A549 (cell line): Measurements from ENCODE around the gene MAGI2. TPM values are rescaled to one million over a fixed set of nuclear protein-coding genes. Genes with fewer than 3 reads are reported as not detected.

Experiments used
- ATAC-seq, 2 experiments: fragments of 200-7000 bp in 1 of 2; fragments of >200 bp in 1 of 2; cut with Nextera tagmentation in 1 of 2; cut with Tn5 transposase in 1 of 2; 3 replicates each; pipeline versions ENCODE4 v1.8.0 to v1.9.1; 2018 to 2020; ENCODE audit warnings: mild to moderate bottlenecking in 1 of 2, moderate library complexity in 1 of 2
- CTCF ChIA-PET: fragments of 300-600 bp; sonication (Branson Sonifier 250); formaldehyde crosslinking; extraction: SDS; loops from one replicate; lab custom pipeline; 2021; ENCODE audit warnings: antibody characterized with exemption, inconsistent platforms; lab: Yijun Ruan, JAX
- POLR2A ChIA-PET: fragments of 350-600 bp; formaldehyde crosslinking; extraction: SDS; loops from one replicate; lab custom pipeline; 2021; ENCODE audit warnings: antibody characterized with exemption, inconsistent platforms; lab: Yijun Ruan, JAX
- DNase-seq, 2 experiments: peaks; one replicate each; pipeline versions ENCODE4 v3.0.0 to v3.0.0-alpha.2; 2011 to 2016; ENCODE audit warnings: low read depth in 1 of 2, low spot score in 1 of 2
- FAIRE-seq: peaks from 2 replicates; lab custom pipeline; 2011; peaks lifted over from hg19 to GRCh38; lab: Jason Lieb, UNC
- H3K27ac ChIP-seq, 2 experiments: fragments of >200 bp; sonication (Bioruptor Twin); formaldehyde crosslinking; 3 replicates each; pipeline ENCODE4 v1.5.1; 2016 to 2017
- H3K4me1 ChIP-seq: fragments of >200 bp; sonication (Bioruptor Twin); formaldehyde crosslinking; 3 replicates; pipeline ENCODE4 v1.6.1; 2016
- H3K4me2 ChIP-seq: fragments of >200 bp; sonication (Bioruptor Twin); formaldehyde crosslinking; 3 replicates; pipeline ENCODE4 v1.6.1; 2016
- H3K4me3 ChIP-seq: fragments of >200 bp; sonication (Bioruptor Twin); formaldehyde crosslinking; 3 replicates; pipeline ENCODE4 v1.5.1; 2016
- H3K9me3 ChIP-seq: fragments of >200 bp; sonication (Bioruptor Twin); formaldehyde crosslinking; 3 replicates; pipeline ENCODE4 v1.6.1; 2016
- ATOH8 ChIP-seq: fragments of 250-450 bp; sonication (Bioruptor Pico); IDR thresholded peaks from 2 replicates; pipeline ENCODE4 v1.5.0; 2020; ENCODE audit warnings: low read depth, mild to moderate bottlenecking, moderate library complexity
- CBX2 ChIP-seq: fragments of 200-600 bp; sonication (generic); IDR thresholded peaks from 2 replicates; pipeline ENCODE4 v1.6.1; 2016; ENCODE audit warnings: low read depth, mild to moderate bottlenecking, borderline replicate concordance
- CHD2 ChIP-seq: fragments of 150-350 bp; IDR thresholded peaks from 2 replicates; pipeline ENCODE4 v1.6.1; 2014; ENCODE audit warnings: low read length; ENCODE audit not compliant: partially characterized antibody
- CTCF ChIP-seq: fragments of >200 bp; sonication (Bioruptor Twin); formaldehyde crosslinking; IDR thresholded peaks from 3 replicates; pipeline ENCODE4 v1.5.1; 2016
- EP300 ChIP-seq, 2 experiments: fragments of >200 bp; sonication (Bioruptor Twin); formaldehyde crosslinking; IDR thresholded peaks; 2 replicates in 1 of 2; 3 replicates in 1 of 2; pipeline ENCODE4 v1.6.1; 2016 to 2017
- ESRRA ChIP-seq: fragments of 150-350 bp; IDR thresholded peaks from 2 replicates; pipeline ENCODE4 v1.6.1; 2014; ENCODE audit warnings: mild to moderate bottlenecking, low read length, borderline replicate concordance
- HDAC2 ChIP-seq: fragments of 200-600 bp; sonication (generic); IDR thresholded peaks from 2 replicates; pipeline ENCODE4 v1.6.1; 2016
- HOXA7 ChIP-seq: fragments of 250-450 bp; sonication (Bioruptor Pico); IDR thresholded peaks from 2 replicates; pipeline ENCODE4 v1.5.0; 2020; ENCODE audit warnings: mild to moderate bottlenecking, moderate library complexity
- HOXB13 ChIP-seq: fragments of 250-450 bp; sonication (Bioruptor Pico); IDR thresholded peaks from 2 replicates; pipeline ENCODE4 v1.5.0; 2020; ENCODE audit warnings: low read depth, mild to moderate bottlenecking, moderate library complexity
- JUN ChIP-seq, 2 experiments: fragments of >200 bp; sonication (Bioruptor Twin); formaldehyde crosslinking; IDR thresholded peaks; 2 replicates in 1 of 2; 3 replicates in 1 of 2; pipeline ENCODE4 v1.6.1; 2016 to 2017
- KDM1A ChIP-seq: fragments of 200-600 bp; sonication (generic); IDR thresholded peaks from 2 replicates; pipeline ENCODE4 v1.6.1; 2016; ENCODE audit warnings: low read depth, mild to moderate bottlenecking
- KDM5A ChIP-seq: fragments of 200-600 bp; sonication (generic); IDR thresholded peaks from 2 replicates; pipeline ENCODE4 v1.6.1; 2016; ENCODE audit warnings: antibody characterized with exemption, mild to moderate bottlenecking
- MAX ChIP-seq: IDR thresholded peaks from 2 replicates; pipeline ENCODE4 v1.6.1; 2012
- MYC ChIP-seq: IDR thresholded peaks from 2 replicates; pipeline ENCODE4 v1.6.1; 2012; ENCODE audit warnings: mild to moderate bottlenecking, inconsistent platforms, low read length, improper control_type of control experiment, borderline replicate concordance
- NFE2L2 ChIP-seq: fragments of 150-350 bp; conservative IDR thresholded peaks from 2 replicates; pipeline ENCODE4 v1.6.1; 2014; ENCODE audit warnings: low read length
- NR3C1 ChIP-seq: fragments of >200 bp; sonication (Bioruptor Twin); formaldehyde crosslinking; IDR thresholded peaks from 3 replicates; pipeline ENCODE4 v1.6.1; 2017
- PBX3 ChIP-seq: IDR thresholded peaks from 2 replicates; pipeline ENCODE4 v1.6.1; 2012
- POLR2A ChIP-seq: IDR thresholded peaks from 2 replicates; pipeline ENCODE4 v1.6.1; 2012; ENCODE audit warnings: mild to moderate bottlenecking, low read length
- POLR2AphosphoS2 ChIP-seq: conservative IDR thresholded peaks from 2 replicates; pipeline ENCODE4 v1.6.1; 2012; ENCODE audit warnings: low read length, improper control_type of control experiment, inconsistent platforms
- REST ChIP-seq: fragments of 200-600 bp; sonication (generic); IDR thresholded peaks from 2 replicates; pipeline ENCODE4 v1.6.1; 2016; ENCODE audit warnings: antibody characterized with exemption, mild to moderate bottlenecking, moderate library complexity
- RFX5 ChIP-seq: fragments of 450-650 bp; IDR thresholded peaks from 2 replicates; pipeline ENCODE4 v1.7.1; 2014; ENCODE audit warnings: antibody characterized with exemption, mild to moderate bottlenecking, moderate library complexity
- RNF2 ChIP-seq: fragments of 200-600 bp; sonication (generic); IDR thresholded peaks from 2 replicates; pipeline ENCODE4 v1.6.1; 2016; ENCODE audit warnings: low read depth, mild to moderate bottlenecking, antibody characterized with exemption, moderate library complexity, borderline replicate concordance
- TP53 ChIP-seq: fragments of 250-450 bp; sonication (Bioruptor Pico); IDR thresholded peaks from 2 replicates; pipeline ENCODE4 v1.5.0; 2021; ENCODE audit warnings: mild to moderate bottlenecking, moderate library complexity
- USF2 ChIP-seq: fragments of 450-650 bp; IDR thresholded peaks from 2 replicates; pipeline ENCODE4 v1.6.1; 2014; ENCODE audit warnings: antibody characterized with exemption
- ZC3H11A ChIP-seq: fragments of 450-650 bp; IDR thresholded peaks from 2 replicates; pipeline ENCODE4 v1.6.1; 2014; ENCODE audit warnings: antibody characterized with exemption, mild to moderate bottlenecking
- ZFP36 ChIP-seq: fragments of 450-650 bp; IDR thresholded peaks from 2 replicates; pipeline ENCODE4 v1.6.1; 2014; ENCODE audit warnings: borderline replicate concordance; ENCODE audit not compliant: partially characterized antibody
- WGBS: methylation state at CpG from one replicate; pipeline ENCODE4 v1.1.6; 2017; ENCODE audit errors: missing lambda C conversion rate; 5-methylcytosine and 5-hydroxymethylcytosine counted together
- polyA plus RNA-seq, 4 experiments: library from polyadenylated mRNA; depleted of rRNA in 3 of 4; stranded (reverse); fragments of >200 nt; fragmentation: RNase III in 1 of 4; extraction: RNeasy Plus Mini Kit Qiagen cat#74134 plus additional on column Dnase treatment in 1 of 4; gene quantifications; 2 replicates in 3 of 4; 3 replicates in 1 of 4; pipeline ENCODE4 v1.2.3, GENCODE V29; 2011 to 2017

Gene MAGI2
- polyA plus RNA-seq, 2 of the 4 experiments (the other 2 are of a cell fraction), result 0.48 to 0.81 TPM

- CTCF ChIA-PET, result no interaction called here
- ATAC-seq (no peak), FAIRE-seq (no peak), DNase-seq (no peak)
- H3K4me3 ChIP-seq, result no peak overlapping the region
- peaks cover 12% of the 10 kb centered on the region; the same call in 2 of the 3 replicates for H3K4me1 ChIP-seq
- no peak for TF ChIP-seq USF2
- TF ChIP-seq KDM1A, result no peak
- TF ChIP-seq POLR2AphosphoS2, result no peak
- TF ChIP-seq ZC3H11A, result no peak
- TF ChIP-seq ATOH8, result no peak
- TF ChIP-seq TP53 (CRISPR knock-in tag), result no peak
- no peak for TF ChIP-seq HDAC2
- no peak for TF ChIP-seq PBX3
- POLR2A ChIA-PET, result no interaction called here
- no peak overlapping the region for H3K4me2 ChIP-seq
- no peaks in the 10 kb centered on the region for H3K9me3 ChIP-seq
- H3K27ac ChIP-seq, result no peak overlapping the region
Observed at GRCh38 chr7:79410345-79410744, 43.1 kb downstream of the MAGI2 start.

GRCh38 chr7:79407351-79407750 is 46.1 kb downstream of the MAGI2 start:
- POLR2A ChIA-PET, result no interaction called here
- no peak overlapping the region for H3K27ac ChIP-seq
- no peak overlapping the region for H3K4me3 ChIP-seq
- no peaks in the 10 kb centered on the region for H3K9me3 ChIP-seq
- CTCF ChIA-PET, result no interaction called here
- ATAC-seq, result no peak
- no peak for FAIRE-seq
- 90% methylated on average over 2 of the region's 2 CpGs for WGBS
- TF ChIP-seq EP300 (IDR thresholded peaks at IDR 0.05) (no peak), REST (no peak), POLR2A (no peak), PBX3 (no peak), CBX2 (no peak), MYC (no peak), CHD2 (no peak), RNF2 (no peak), HDAC2 (no peak), JUN (IDR thresholded peaks at IDR 0.05) (no peak), HOXB13 (CRISPR knock-in tag) (no peak), KDM5A (no peak), MAX (no peak), HOXA7 (no peak), ZFP36 (no peak), CTCF (no peak), NFE2L2 (no peak), ESRRA (no peak), RFX5 (no peak), NR3C1 (no peak)
- peaks cover 12% of the 10 kb centered on the region; the same call in 2 of the 3 replicates for H3K4me1 ChIP-seq
- no peak for DNase-seq
- H3K4me2 ChIP-seq, result no peak overlapping the region
